HG02642 (cell line): Measurements from ENCODE around the gene RESF1.

ENCODE experiments used
- ATAC-seq: cut with Tn5 transposase; IDR thresholded peaks from one replicate; pipeline ENCODE4 v1.9.1; 2021; ENCODE audit warnings: mild to moderate bottlenecking; ENCODE audit not compliant: unreplicated experiment, poor library complexity

The RESF1 gene

GRCh38 chr12:31959701-31960391 lies 631 bp downstream of the RESF1 start:
- peak; percentile 49 for ATAC-seq

DNA sequence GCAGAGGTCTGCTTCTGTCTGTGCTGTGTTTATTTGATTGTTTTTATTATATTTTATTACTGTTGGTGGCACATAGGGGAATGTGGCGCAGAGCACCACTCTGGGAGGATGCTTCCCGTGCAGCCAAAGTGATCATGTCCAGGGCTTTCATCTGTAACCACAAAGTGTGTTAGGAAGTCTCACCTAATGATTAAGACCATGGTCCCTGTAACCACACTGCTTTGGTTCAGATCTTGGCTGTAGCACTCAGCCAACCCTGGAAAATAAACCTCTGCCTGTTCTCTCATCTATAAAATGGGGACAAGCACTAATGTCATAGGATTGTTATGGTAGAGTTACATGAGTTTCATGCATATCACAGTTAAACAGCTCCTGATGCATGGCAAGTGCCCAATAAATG lies 1.9 kb downstream of the RESF1 start:
- no peak for ATAC-seq

GRCh38 chr12:31962076-31962475 lies 2.9 kb downstream of the RESF1 start:
- no peak for ATAC-seq

DNA sequence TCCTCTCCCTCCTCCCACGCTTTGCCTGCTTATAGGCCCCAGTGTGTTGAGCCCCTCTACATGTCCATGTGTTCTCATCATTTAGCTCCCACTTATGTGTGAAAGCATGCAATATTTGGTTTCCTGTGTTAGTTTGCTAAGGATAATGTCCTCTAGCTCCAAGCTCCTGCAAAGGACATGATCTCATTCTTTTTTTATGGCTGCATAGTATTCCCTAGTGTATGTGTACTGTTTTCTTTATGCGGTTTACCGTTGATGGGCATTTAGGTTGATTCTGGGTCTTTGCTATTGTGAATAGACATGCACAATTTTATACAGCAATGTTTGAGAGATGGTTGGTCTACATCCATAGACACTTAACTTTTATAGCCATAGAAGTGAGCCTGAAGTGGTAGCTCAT lies 5.1 kb downstream of the RESF1 start:
- ATAC-seq = no peak

GRCh38 chr12:31965090-31965489 lies 5.9 kb downstream of the RESF1 start:
- ATAC-seq = no peak

DNA sequence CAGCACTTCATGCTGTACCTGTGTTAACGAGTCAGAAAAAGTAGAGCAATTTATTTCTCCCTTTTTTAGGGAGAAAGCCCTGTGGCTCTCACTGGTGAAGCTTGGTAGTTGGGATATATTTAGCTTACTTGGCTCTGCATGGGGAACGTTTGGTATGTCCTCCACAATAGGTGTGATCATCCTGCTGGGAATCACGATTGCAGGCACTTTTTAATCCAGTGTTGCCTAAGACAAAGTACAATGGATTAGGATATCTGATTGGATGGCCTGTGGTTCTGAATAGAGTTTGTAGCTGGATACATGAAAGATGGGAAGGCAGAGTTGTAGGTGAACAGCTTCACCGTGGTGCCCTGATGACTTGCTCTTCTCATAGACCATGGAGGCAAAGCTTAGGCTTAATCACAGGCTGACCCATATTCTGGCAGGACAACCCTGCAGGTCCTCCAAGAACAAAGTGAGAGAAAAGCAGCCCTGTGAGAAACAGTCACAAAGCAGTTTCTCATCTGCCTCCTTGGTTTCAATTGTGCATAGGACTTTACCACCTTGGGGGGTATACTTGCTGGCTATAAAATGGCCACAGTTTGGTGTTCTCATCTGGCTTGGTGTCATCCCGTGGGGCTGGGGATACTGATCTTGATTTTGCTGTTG lies 7.5 kb downstream of the RESF1 start:
- peak; percentile 41 for ATAC-seq

DNA sequence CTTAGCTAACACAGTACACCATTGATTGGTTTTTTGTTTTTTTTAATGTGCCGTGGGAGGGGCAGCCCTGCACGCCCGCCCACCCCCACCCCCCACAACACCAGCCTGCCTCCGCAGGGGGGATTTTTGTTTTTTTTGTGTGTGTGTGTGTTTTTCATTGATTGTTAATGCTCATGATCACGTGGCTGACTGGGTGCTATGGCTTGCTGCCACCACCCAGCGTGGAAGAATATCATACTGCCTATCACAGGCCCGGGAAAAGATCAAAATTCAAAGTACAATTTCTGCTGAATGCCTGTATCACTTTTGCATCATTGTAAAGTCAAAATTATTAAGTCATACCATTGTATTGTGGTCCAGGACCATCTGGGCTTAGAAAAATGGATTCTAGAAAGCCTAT lies 8.3 kb downstream of the RESF1 start:
- ATAC-seq = no peak

- no peak for ATAC-seq
Measured at GRCh38 chr12:31970199-31970598, 11.0 kb downstream of the RESF1 start.

GRCh38 chr12:31973818-31974217 lies 14.6 kb downstream of the RESF1 start:
- ATAC-seq = no peak

- no peak for ATAC-seq
Measured at GRCh38 chr12:31974673-31975072, 15.5 kb downstream of the RESF1 start.

DNA sequence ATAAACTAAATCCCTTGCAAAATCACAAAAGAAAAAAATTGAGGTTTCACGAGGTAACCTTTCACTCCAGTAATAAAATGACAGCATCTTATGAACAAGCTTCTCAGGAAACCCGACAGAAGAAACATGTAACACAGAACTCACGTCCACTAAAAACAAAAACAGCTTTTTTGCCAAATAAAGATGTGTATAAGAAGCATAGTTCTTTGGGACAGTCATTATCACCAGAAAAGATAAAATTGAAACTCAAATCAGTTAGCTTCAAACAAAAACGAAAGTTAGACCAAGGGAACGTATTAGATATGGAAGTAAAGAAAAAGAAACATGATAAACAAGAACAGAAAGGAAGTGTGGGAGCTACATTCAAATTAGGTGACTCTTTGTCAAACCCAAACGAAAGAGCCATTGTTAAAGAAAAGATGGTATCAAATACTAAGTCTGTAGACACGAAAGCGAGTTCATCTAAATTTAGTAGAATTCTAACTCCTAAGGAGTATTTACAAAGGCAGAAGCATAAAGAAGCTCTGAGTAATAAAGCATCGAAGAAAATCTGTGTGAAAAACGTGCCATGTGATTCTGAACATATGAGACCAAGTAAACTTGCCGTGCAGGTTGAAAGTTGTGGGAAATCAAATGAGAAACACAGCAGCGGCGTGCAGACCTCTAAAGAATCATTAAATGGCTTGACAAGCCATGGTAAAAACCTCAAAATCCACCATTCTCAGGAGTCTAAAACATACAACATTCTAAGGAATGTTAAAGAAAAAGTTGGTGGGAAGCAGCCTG lies 25.8 kb downstream of the RESF1 start:
- ATAC-seq = no peak

- ATAC-seq = no peak
Measured at GRCh38 chr12:31985832-31986231, 26.6 kb downstream of the RESF1 start.

- ATAC-seq = no peak
Measured at GRCh38 chr12:31989571-31990362, 30.6 kb downstream of the RESF1 start.

DNA sequence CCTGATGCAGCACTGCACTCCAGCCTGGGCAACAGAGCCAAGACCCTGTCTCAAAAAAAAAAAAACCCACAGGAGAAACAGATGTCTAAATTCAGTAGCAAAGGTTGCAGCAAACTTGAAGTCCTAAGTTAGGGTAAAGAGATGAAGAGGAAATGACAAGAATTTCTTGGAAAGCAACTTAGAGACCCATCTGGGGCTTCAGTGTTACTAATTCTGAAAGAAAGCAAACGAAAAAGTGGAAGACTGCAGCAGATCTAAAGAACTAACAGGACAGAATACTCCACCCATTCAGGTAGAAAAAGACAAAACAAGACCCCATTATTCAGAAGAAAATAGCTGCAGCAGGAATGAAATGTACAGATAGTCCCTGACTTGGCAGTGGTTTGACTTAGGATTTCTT lies 31.9 kb downstream of the RESF1 start:
- ATAC-seq = no peak

DNA sequence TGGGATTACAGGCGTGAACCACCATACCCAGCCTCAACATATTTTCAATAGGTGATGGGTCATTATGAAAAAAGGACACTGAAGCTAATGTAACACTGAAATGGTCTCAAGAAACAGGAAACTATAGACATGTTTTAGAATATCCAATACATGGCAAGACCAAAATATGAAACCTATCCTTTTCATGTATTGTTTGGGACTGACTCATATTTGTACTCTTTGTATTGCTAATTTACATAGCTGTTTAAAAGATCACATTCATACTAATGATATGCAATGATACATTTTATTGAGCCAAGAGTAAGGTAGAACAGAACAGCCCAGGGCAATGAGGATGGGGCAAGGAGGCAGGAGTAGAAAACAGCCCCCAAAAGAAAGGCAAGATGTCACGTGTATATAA lies 32.6 kb downstream of the RESF1 start:
- ATAC-seq = no peak

DNA sequence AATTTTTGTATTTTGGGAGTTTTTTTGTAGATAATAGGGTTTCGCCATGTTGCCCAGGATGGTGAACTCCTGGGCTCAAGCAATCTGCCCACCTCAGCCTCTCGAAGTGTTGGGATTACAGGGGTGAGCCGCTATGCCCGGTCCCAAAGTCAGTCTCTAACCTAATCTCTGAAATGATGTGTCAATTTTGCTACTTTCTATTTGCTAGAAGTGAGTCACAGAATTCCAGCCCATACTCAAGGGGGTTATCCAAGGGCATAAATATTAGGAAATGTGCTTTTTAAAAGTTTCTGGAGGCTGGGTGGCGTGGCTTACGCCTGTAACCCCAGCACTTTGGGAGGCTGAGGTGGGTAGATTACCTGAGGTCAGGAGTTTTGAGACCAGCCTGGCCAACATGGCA lies 40.5 kb downstream of the RESF1 start:
- no peak for ATAC-seq

DNA sequence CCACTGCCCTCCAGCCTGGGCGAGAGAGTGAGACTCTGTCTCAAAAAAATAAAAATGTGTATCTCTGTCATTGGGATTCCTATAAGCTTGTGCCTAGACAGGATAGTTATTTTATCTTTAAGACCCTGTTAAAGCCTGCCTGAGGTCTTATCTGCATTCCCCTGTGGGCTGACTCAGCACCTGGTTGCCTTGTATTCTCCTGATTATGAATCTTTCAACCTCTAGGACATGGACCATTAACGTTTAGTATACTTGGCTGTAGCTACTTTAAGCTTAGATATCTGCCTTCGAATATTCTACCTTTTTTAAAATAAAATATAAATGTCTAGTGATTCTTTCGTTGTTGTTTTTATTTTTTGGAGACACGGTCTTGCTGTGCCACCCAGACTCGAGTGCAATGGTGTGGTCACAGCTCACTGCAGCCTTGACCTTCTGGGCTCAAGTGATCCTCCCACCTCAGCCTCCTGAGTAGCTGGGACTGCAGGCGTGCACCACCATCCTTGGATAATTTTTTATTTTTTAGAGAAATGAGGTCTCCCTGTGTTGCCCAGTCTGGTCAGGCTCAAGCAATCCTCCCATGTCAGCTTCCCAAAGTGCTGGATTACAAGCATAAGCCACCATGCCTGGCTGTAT lies 41.3 kb downstream of the RESF1 start:
- ATAC-seq = no peak

DNA sequence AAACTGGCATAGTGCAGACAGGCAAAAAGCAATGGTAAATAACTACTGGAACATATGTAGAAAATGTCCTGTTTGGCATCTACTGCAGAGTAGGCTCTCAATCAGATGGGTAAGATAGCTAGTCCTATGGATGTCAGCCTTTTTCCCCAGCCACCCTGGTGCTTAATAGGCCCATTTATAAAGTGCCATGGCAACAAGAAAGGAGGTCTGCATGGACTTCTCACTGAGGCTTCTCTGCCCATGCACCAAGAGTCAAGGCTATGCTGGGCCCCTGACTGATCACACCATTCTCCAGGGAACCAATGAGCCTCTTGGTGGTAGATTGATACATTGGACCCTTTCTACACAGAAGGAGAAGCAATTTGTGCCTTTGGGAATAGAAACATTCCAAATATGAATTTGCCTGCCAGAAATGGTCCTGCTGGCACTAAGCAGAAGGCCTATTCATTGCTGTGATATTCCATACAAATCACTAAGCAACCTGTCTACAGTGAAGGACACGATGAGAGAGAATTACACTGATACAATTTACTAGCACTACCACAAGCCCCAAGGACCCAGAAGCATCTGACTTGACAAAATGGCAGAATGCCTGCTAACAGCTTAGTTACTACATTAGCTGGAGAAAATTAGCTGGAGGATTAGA lies 43.8 kb downstream of the RESF1 start:
- no peak for ATAC-seq

DNA sequence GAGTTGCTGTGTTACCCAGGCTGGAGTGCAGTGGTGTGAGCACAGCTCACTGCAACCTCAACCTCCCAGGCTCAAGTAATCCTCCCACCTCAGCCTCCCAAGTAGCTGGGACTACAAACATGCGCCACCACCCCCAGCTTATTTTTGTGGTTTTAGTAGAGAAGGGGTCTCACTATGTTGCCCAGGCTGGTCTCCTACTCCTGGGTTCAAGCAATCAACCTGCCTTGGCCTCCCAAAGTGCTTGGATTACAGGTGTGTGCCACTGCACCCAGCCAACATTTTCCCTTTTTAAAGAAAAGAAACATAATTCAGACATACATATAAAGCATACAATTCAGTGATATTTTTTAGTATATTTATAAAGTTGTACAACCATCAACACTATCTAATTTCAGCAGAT lies 44.4 kb downstream of the RESF1 start:
- ATAC-seq = no peak
